ENCODE results near the gene KCNQ5. TPM values are rescaled to one million over a fixed set of nuclear protein-coding genes. Genes with fewer than 3 reads are reported as not detected.

KCNQ5 gene
- total and polyA plus RNA-seq, 2 of the 8 experiments (the other 6 are each of a cell fraction or from before 2014, with no cell fraction given): 0.83 to 1.2 TPM

DNA sequence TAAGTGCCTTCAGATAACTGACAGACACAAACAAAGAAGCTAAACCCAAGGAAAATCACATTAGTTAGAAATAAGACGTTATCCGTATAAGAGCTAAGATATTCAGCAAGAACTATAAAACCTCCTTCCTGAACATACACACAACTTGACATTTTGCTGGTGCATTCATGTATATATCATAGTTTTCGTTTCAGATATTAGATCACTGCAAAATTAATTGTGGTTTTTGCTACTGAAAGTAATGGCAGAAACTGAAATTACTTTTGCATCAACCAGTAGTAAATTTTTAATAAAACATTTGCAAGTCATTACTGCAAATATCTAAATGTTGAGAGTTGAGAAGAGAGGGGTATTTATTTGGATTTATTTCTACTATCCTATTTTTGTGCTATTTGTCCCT is 26.1 kb upstream of the KCNQ5 start:
- Histone ChIP-seq H4K91ac (replicated peaks; ENCODE audit: insufficient read length, low read length) (no peak overlapping the region), H2BK20ac (ENCODE audit: low read length) (no peak overlapping the region), H3K23me2 (ENCODE audit: low read depth, low read length) (no peaks in the 10 kb centered on the region), H3K9ac (replicated peaks in 1 of 4; ENCODE audit: extremely low read depth in 1 of 4, low read depth in 3 of 4, low read length in 3 of 4) (no peak overlapping the region), H3K4me1 (replicated peaks in 1 of 4; ENCODE audit: control insufficient read depth in 3 of 4, insufficient read depth in 4 of 4, low read length in 3 of 4) (no peaks in the 10 kb centered on the region), H4K20me1 (replicated peaks in 1 of 2; ENCODE audit: control insufficient read depth in 1 of 2, insufficient read depth in 2 of 2, low read length in 2 of 2) (no peaks in the 10 kb centered on the region), H3K4me2 (ENCODE audit: insufficient read depth in 1 of 2, low read depth in 2 of 2, low read length in 2 of 2) (no peak overlapping the region), H3K56ac (replicated peaks; ENCODE audit: insufficient read length, low read depth, low read length) (no peak overlapping the region), H3K18ac (ENCODE audit: extremely low read depth, low read length) (no peak overlapping the region), H3K14ac (ENCODE audit: insufficient read length) (no peak overlapping the region), H3K9me3 (ENCODE audit: insufficient read depth in 2 of 2, low read depth in 1 of 2, low read length in 1 of 2) (no peaks in the 10 kb centered on the region; a peak in 1 of 4 replicates), H2BK5ac (ENCODE audit: low read depth, low read length) (no peak overlapping the region), H2BK120ac (replicated peaks; ENCODE audit: low read depth, low read length) (no peak overlapping the region), H4K5ac (ENCODE audit: insufficient read length, low read depth, low read length) (no peak overlapping the region), H2AFZ (ENCODE audit: low read length) (no peak overlapping the region), H3K79me2 (ENCODE audit: control insufficient read depth in 1 of 2, insufficient read depth in 2 of 2, low read length in 2 of 2) (no peaks in the 10 kb centered on the region), H3K27me3 (replicated peaks in 1 of 4; ENCODE audit: control insufficient read depth in 3 of 4, extremely low read depth in 1 of 4, insufficient read depth in 3 of 4, low read length in 3 of 4) (no peaks in the 10 kb centered on the region), H3K4me3 (ENCODE audit: extremely low read depth in 1 of 4, insufficient read depth in 2 of 4, low read depth in 3 of 4, low read length in 4 of 4) (no peak overlapping the region), H3K36me3 (ENCODE audit: control insufficient read depth in 2 of 4, insufficient read depth in 4 of 4, low read length in 3 of 4) (no peaks in the 10 kb centered on the region), H4K8ac (ENCODE audit: extremely low read depth, insufficient read depth, low read length) (no peak overlapping the region), H3K4ac (replicated peaks; ENCODE audit: insufficient read length, low read depth, low read length) (no peak overlapping the region), H3K23ac (ENCODE audit: insufficient read length) (no peak overlapping the region), H2BK15ac (ENCODE audit: low read length) (no peak overlapping the region), H2AK5ac (ENCODE audit: low read depth, low read length) (no peak overlapping the region), H3K27ac (ENCODE audit: low read depth, low read length) (no peak overlapping the region), H2BK12ac (ENCODE audit: low read depth, low read length) (no peak overlapping the region), H3K79me1 (ENCODE audit: low read depth, low read length) (no peaks in the 10 kb centered on the region)
- ChIA-PET CTCF (ENCODE audit: partially characterized antibody) (interaction anchor here (0.9 kb wide), 1 partner anchor 184 kb away, joined by 3 read pairs; no protein-coding TSS in a partner anchor), POLR2A (ENCODE audit: partially characterized antibody) (no interaction called here)
- FAIRE-seq: no peak
- WGBS, 2 experiments (ENCODE audit: extremely low coverage in 1 of 2, insufficient coverage in 1 of 2, insufficient read length in 1 of 2, insufficient replicate concordance in 2 of 2, low coverage in 1 of 2, low lambda C conversion rate in 2 of 2, missing lambda C conversion rate in 1 of 2): 90% methylated on average over 3 of the region's 3 CpGs; no CpG with 5 or more reads in 1 of the 2 experiments
- no peak for TF ChIP-seq EP300 (IDR thresholded peaks at IDR 0.05; ENCODE audit: borderline replicate concordance in 1 of 2, low read depth in 2 of 2, low read length in 2 of 2)
- TF ChIP-seq CHD2 (IDR thresholded peaks at IDR 0.05; ENCODE audit: low read length): no peak
- no peak for TF ChIP-seq FOSL1 (IDR thresholded peaks at IDR 0.05; ENCODE audit: insufficient read depth, low read depth, low read length)
- TF ChIP-seq, protein P1, sequence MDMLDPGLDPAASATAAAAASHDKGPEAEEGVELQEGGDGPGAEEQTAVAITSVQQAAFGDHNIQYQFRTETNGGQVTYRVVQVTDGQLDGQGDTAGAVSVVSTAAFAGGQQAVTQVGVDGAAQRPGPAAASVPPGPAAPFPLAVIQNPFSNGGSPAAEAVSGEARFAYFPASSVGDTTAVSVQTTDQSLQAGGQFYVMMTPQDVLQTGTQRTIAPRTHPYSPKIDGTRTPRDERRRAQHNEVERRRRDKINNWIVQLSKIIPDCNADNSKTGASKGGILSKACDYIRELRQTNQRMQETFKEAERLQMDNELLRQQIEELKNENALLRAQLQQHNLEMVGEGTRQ (IDR thresholded peaks at IDR 0.05; ENCODE audit: low read length): no peak
- TF ChIP-seq TEAD4 (IDR thresholded peaks at IDR 0.05; ENCODE audit: low read depth, low read length): no peak
- TF ChIP-seq MAFK (IDR thresholded peaks at IDR 0.05; ENCODE audit: low read depth, low read length): no peak
- TF ChIP-seq, protein P2, sequence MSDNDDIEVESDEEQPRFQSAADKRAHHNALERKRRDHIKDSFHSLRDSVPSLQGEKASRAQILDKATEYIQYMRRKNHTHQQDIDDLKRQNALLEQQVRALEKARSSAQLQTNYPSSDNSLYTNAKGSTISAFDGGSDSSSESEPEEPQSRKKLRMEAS (IDR thresholded peaks at IDR 0.05): no peak
- TF ChIP-seq RNF2 (IDR thresholded peaks at IDR 0.05; ENCODE audit: borderline replicate concordance, low read depth, low read length, missing control alignments, poor library complexity, severe bottlenecking): no peak
- no peak for TF ChIP-seq RAD21 (IDR thresholded peaks at IDR 0.05 in 1 of 2, conservative IDR thresholded peaks at IDR 0.05 in 1 of 2; ENCODE audit: low read depth in 2 of 2, low read length in 2 of 2)
- no peak for TF ChIP-seq RBBP5 (IDR thresholded peaks at IDR 0.05; ENCODE audit: borderline replicate concordance, low read depth, low read length)
- no peak for DNase-seq (ENCODE audit: low read depth in 1 of 2, low spot score in 2 of 2)

Measured in H1 (cell line).